H9 (cell line): Measurements from ENCODE around the gene KANK4. TPM values are rescaled to one million over a fixed set of nuclear protein-coding genes. Genes with fewer than 3 reads are reported as not detected.

Source experiments
- DNase-seq: peaks from one replicate; pipeline ENCODE4 v3.0.0-alpha.2; 2017
- H2AFZ ChIP-seq: one replicate; pipeline ENCODE4 v1.6.1; 2013; ENCODE audit warnings: mild to moderate bottlenecking, low read length, control low read depth, moderate library complexity
- H2AK5ac ChIP-seq: 2 replicates; pipeline ENCODE4 v1.6.1; 2013; ENCODE audit warnings: low read length, control low read depth, mixed read lengths; ENCODE audit not compliant: insufficient read length
- H2BK120ac ChIP-seq: one replicate; pipeline ENCODE4 v1.6.1; 2013; ENCODE audit warnings: low read depth, mild to moderate bottlenecking, low read length, control low read depth, inconsistent platforms; ENCODE audit not compliant: poor library complexity, severe bottlenecking
- H2BK12ac ChIP-seq: 2 replicates; pipeline ENCODE4 v1.6.1; 2013; ENCODE audit warnings: low read length, control low read depth, mixed read lengths, low read depth; ENCODE audit not compliant: insufficient read length
- H2BK15ac ChIP-seq: 2 replicates; pipeline ENCODE4 v1.6.1; 2013; ENCODE audit warnings: low read depth, low read length, control low read depth
- H2BK20ac ChIP-seq: one replicate; pipeline ENCODE4 v1.6.1; 2013; ENCODE audit warnings: low read depth, mild to moderate bottlenecking, low read length, control low read depth, inconsistent platforms; ENCODE audit not compliant: poor library complexity, severe bottlenecking
- H2BK5ac ChIP-seq: 2 replicates; pipeline ENCODE4 v1.6.1; 2013; ENCODE audit warnings: low read length, control low read depth, mixed read lengths; ENCODE audit not compliant: insufficient read length
- H3K14ac ChIP-seq: 2 replicates; pipeline ENCODE4 v1.6.1; 2013; ENCODE audit warnings: low read length, control low read depth; ENCODE audit not compliant: insufficient read depth
- H3K18ac ChIP-seq: 2 replicates; pipeline ENCODE4 v1.6.1; 2013; ENCODE audit warnings: low read depth, mild to moderate bottlenecking, mixed read lengths, low read length, control low read depth; ENCODE audit not compliant: insufficient read length
- H3K23ac ChIP-seq: 2 replicates; pipeline ENCODE4 v1.6.1; 2013; ENCODE audit warnings: low read length, control low read depth, mixed read lengths, low read depth; ENCODE audit not compliant: insufficient read length
- H3K23me2 ChIP-seq: 2 replicates; pipeline ENCODE4 v1.6.1; 2013; ENCODE audit warnings: low read depth, mild to moderate bottlenecking, mixed read lengths, low read length, control low read depth; ENCODE audit not compliant: insufficient read length, poor library complexity, severe bottlenecking
- H3K27ac ChIP-seq: 2 replicates; pipeline ENCODE4 v1.5.1; 2013; ENCODE audit warnings: low read length, control low read depth, mixed read lengths, low read depth; ENCODE audit not compliant: insufficient read length
- H3K27me3 ChIP-seq: 2 replicates; pipeline ENCODE4 v1.6.1; 2013; ENCODE audit warnings: low read length, control low read depth, inconsistent platforms; ENCODE audit not compliant: insufficient read depth
- H3K4ac ChIP-seq: 2 replicates; pipeline ENCODE4 v1.6.1; 2013; ENCODE audit warnings: low read depth, mild to moderate bottlenecking, control low read depth, inconsistent platforms, low read length, moderate library complexity
- H3K4me1 ChIP-seq: 2 replicates; pipeline ENCODE4 v1.6.1; 2013; ENCODE audit warnings: low read length, control low read depth, inconsistent platforms; ENCODE audit not compliant: insufficient read depth
- H3K4me2 ChIP-seq: 2 replicates; pipeline ENCODE4 v1.6.1; 2013; ENCODE audit warnings: low read length, control low read depth, mixed read lengths; ENCODE audit not compliant: insufficient read length, insufficient read depth
- H3K56ac ChIP-seq: 2 replicates; pipeline ENCODE4 v1.6.1; 2013; ENCODE audit warnings: low read depth, mild to moderate bottlenecking, mixed read lengths, low read length, control low read depth; ENCODE audit not compliant: insufficient read length
- H3K79me1 ChIP-seq: 2 replicates; pipeline ENCODE4 v1.6.1; 2013; ENCODE audit warnings: low read depth, mild to moderate bottlenecking, moderate library complexity, low read length, control low read depth, inconsistent platforms; ENCODE audit not compliant: insufficient read depth, poor library complexity, severe bottlenecking
- H3K79me2 ChIP-seq: 2 replicates; pipeline ENCODE4 v1.6.1; 2013; ENCODE audit warnings: low read length, control low read depth, inconsistent platforms; ENCODE audit not compliant: insufficient read depth
- H3K9ac ChIP-seq: 2 replicates; pipeline ENCODE4 v1.6.1; 2013; ENCODE audit warnings: low read length, control low read depth, mixed read lengths; ENCODE audit not compliant: insufficient read length; ENCODE audit errors: extremely low read depth
- H3K9me3 ChIP-seq: one replicate; pipeline ENCODE4 v1.6.1; 2013; ENCODE audit warnings: low read depth, low read length, inconsistent platforms; ENCODE audit not compliant: control insufficient read depth
- H3T11ph ChIP-seq: one replicate; pipeline ENCODE4 v1.6.1; 2013; ENCODE audit warnings: mild to moderate bottlenecking, low read length, control low read depth, inconsistent platforms
- H4K20me1 ChIP-seq: one replicate; pipeline ENCODE4 v1.6.1; 2013; ENCODE audit not compliant: control insufficient read depth, insufficient read length, insufficient read depth
- H4K5ac ChIP-seq: 2 replicates; pipeline ENCODE4 v1.6.1; 2013; ENCODE audit warnings: low read depth, mild to moderate bottlenecking, mixed read lengths, low read length, control low read depth; ENCODE audit not compliant: insufficient read length
- H4K8ac ChIP-seq: replicated peaks from 2 replicates; pipeline ENCODE4 v1.6.1; 2013; ENCODE audit warnings: low read length, control low read depth, mixed read lengths, low read depth; ENCODE audit not compliant: insufficient read length
- H4K91ac ChIP-seq: 2 replicates; pipeline ENCODE4 v1.6.1; 2013; ENCODE audit warnings: low read depth, mild to moderate bottlenecking, moderate library complexity, mixed read lengths, low read length, control low read depth; ENCODE audit not compliant: insufficient read length
- H3K27ac Mint-ChIP-seq, 3 experiments: 2 replicates in 2 of 3; 3 replicates in 1 of 3; pipeline ENCODE4 v1.8.0; 2020 to 2021; ENCODE audit warnings: mixed read lengths in 3 of 3, mild to moderate bottlenecking in 1 of 3, moderate library complexity in 1 of 3
- H3K27me3 Mint-ChIP-seq: 2 replicates; pipeline ENCODE4 v1.8.0; 2021; ENCODE audit warnings: low read depth, mild to moderate bottlenecking, moderate library complexity, mixed read lengths
- H3K36me3 Mint-ChIP-seq, 3 experiments: 2 replicates in 2 of 3; 3 replicates in 1 of 3; pipeline ENCODE4 v1.8.0; 2020 to 2021; ENCODE audit warnings: low read depth in 3 of 3, mixed read lengths in 3 of 3; ENCODE audit not compliant: insufficient read depth in 1 of 3
- H3K4me1 Mint-ChIP-seq, 2 experiments: 2 replicates each; pipeline ENCODE4 v1.8.0; 2020; ENCODE audit warnings: mixed read lengths in 2 of 2
- H3K4me3 Mint-ChIP-seq, 2 experiments: 2 replicates in 1 of 2; 3 replicates in 1 of 2; pipeline ENCODE4 v1.8.0; 2020 to 2021; ENCODE audit warnings: mild to moderate bottlenecking in 2 of 2, mixed read lengths in 2 of 2, moderate library complexity in 1 of 2
- H3K9me3 Mint-ChIP-seq, 2 experiments: 2 replicates in 1 of 2; 3 replicates in 1 of 2; pipeline ENCODE4 v1.8.0; 2020; ENCODE audit warnings: mild to moderate bottlenecking in 2 of 2, mixed read lengths in 2 of 2, moderate library complexity in 1 of 2
- CTCF ChIP-seq: fragments of 200-600 bp; sonication (generic); conservative IDR thresholded peaks from 3 replicates; pipeline ENCODE4 v1.8.0; 2021; ENCODE audit warnings: antibody characterized with exemption, mild to moderate bottlenecking
- WGBS: extraction: QIAGEN DNeasy Blood & Tissue Kit; methylation state at CpG from one replicate; pipeline ENCODE4 v1.1.7; 2013; ENCODE audit warnings: missing lambda C conversion rate, low lambda C conversion rate, mixed read lengths; ENCODE audit not compliant: insufficient read length; ENCODE audit errors: extremely low coverage; 5-methylcytosine and 5-hydroxymethylcytosine counted together
- total RNA-seq: library from RNA; stranded (reverse); gene quantifications from 2 replicates; pipeline ENCODE4 v1.2.1, GENCODE V29; 2021

The KANK4 gene
- total RNA-seq, 1 experiment from 2014 or later = 0.15 TPM

DNA sequence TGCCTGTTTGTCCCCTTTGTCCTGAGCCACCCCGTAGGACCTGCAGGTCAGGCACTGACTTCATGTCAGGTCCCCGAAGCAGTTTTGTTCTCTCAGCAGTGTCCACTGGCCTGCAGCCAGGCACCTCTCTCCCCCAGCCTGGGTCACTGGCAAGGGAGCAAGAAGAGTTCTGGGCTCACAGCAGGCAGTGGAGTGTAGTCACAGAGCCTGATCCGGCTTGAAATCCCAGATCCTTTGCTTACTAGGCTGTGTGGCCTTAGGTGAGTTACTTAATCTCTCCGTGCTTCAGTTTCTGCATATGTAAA is 90.4 kb downstream of the KANK4 start:
- H3K9me3 ChIP-seq = no peaks in the 10 kb centered on the region
- no peak overlapping the region for H2BK12ac ChIP-seq
- Mint-ChIP-seq H3K9me3 (no peaks in the 10 kb centered on the region), H3K4me3 (no peak overlapping the region), H3K36me3 (peaks cover 29 to 42% (median 37%) of the 10 kb centered on the region in 3 experiments), H3K4me1 (peaks cover 36 to 41% of the 10 kb centered on the region in 2 experiments), H3K27ac (peak overlapping the region in 2 of 3 experiments; percentile 95; a peak in 6 of 7 replicates), H3K27me3 (no peaks in the 10 kb centered on the region)
- no peaks in the 10 kb centered on the region for H3K27me3 ChIP-seq
- H3K9ac ChIP-seq = no peak overlapping the region
- H3K23ac ChIP-seq = no peak overlapping the region
- no peak overlapping the region for H4K8ac ChIP-seq
- no peaks in the 10 kb centered on the region for H4K20me1 ChIP-seq
- H3K4me1 ChIP-seq = peaks cover 4% of the 10 kb centered on the region; the same call in 1 of the 2 replicates
- H3K18ac ChIP-seq = no peak overlapping the region
- H3K4me2 ChIP-seq = no peak overlapping the region
- TF ChIP-seq CTCF = no peak
- H3K27ac ChIP-seq = no peak overlapping the region
- no peak overlapping the region for H3K14ac ChIP-seq
- H3K79me2 ChIP-seq = no peaks in the 10 kb centered on the region
- H2BK5ac ChIP-seq = no peak overlapping the region
- no peak overlapping the region for H3K4ac ChIP-seq
- no peak overlapping the region for H2BK20ac ChIP-seq
- H3K56ac ChIP-seq = no peak overlapping the region
- WGBS = no CpG with 5 or more reads among the region's 4 CpGs
- no peak for DNase-seq
- peak overlapping the region; percentile 56 for H2AK5ac ChIP-seq
- no peak overlapping the region for H2BK15ac ChIP-seq
- peak overlapping the region; percentile 64 for H4K5ac ChIP-seq
- H2BK120ac ChIP-seq = no peak overlapping the region
- peaks cover 4% of the 10 kb centered on the region for H3K23me2 ChIP-seq
- H4K91ac ChIP-seq = no peak overlapping the region
- H3T11ph ChIP-seq = no peak overlapping the region
- no peaks in the 10 kb centered on the region for H3K79me1 ChIP-seq
- H2AFZ ChIP-seq = no peak overlapping the region
